HG02571 (cell line): ENCODE results near the gene UPK3A.
"Not testable (repeated sequence)": the region's sequence is repeated elsewhere in the genome, so short reads cannot be mapped to it uniquely, and the experiment has no call there.

Source experiments
- ATAC-seq: cut with Tn5 transposase; IDR thresholded peaks from one replicate; pipeline ENCODE4 v1.9.1; 2021; ENCODE audit warnings: mild to moderate bottlenecking, moderate library complexity; ENCODE audit not compliant: unreplicated experiment

UPK3A gene

GRCh38 chr22:45254789-45255278 is 29.9 kb upstream of the UPK3A start:
- no peak for ATAC-seq

- not testable (repeated sequence) for ATAC-seq
Measured at GRCh38 chr22:45257941-45258340, 26.8 kb upstream of the UPK3A start.

GRCh38 chr22:45259754-45260394 is 24.9 kb upstream of the UPK3A start:
- ATAC-seq, result no peak

GRCh38 chr22:45260395-45260759 is 24.4 kb upstream of the UPK3A start:
- not testable (repeated sequence) for ATAC-seq

- ATAC-seq, result no peak
Measured at GRCh38 chr22:45261407-45262088, 23.2 kb upstream of the UPK3A start.

GRCh38 chr22:45262195-45262930 is 22.4 kb upstream of the UPK3A start:
- ATAC-seq, result no peak

- ATAC-seq, result peak; percentile 32
Measured at GRCh38 chr22:45262931-45263462, 21.8 kb upstream of the UPK3A start.

- ATAC-seq, result peak; percentile 64
Measured at GRCh38 chr22:45263463-45264269, 21.1 kb upstream of the UPK3A start.

- ATAC-seq, result no peak
Measured at GRCh38 chr22:45265535-45265934, 19.2 kb upstream of the UPK3A start.

GRCh38 chr22:45268167-45268957 is 16.4 kb upstream of the UPK3A start:
- ATAC-seq, result peak; percentile 16

GRCh38 chr22:45268958-45269844 is 15.5 kb upstream of the UPK3A start:
- ATAC-seq, result peak; percentile 52

- no peak for ATAC-seq
Measured at GRCh38 chr22:45270095-45271020, 14.4 kb upstream of the UPK3A start.

GRCh38 chr22:45271667-45272201 is 13.0 kb upstream of the UPK3A start:
- ATAC-seq, result no peak

GRCh38 chr22:45272498-45272897 is 12.3 kb upstream of the UPK3A start:
- no peak for ATAC-seq

- no peak for ATAC-seq
Measured at GRCh38 chr22:45273452-45274075, 11.2 kb upstream of the UPK3A start.

GRCh38 chr22:45276507-45277105 is 8.1 kb upstream of the UPK3A start:
- ATAC-seq, result no peak

GRCh38 chr22:45277720-45278119 is 7.0 kb upstream of the UPK3A start:
- not testable (repeated sequence) for ATAC-seq
